ENCODE measurements around the gene TMEM121B. TPM values are rescaled to one million over a fixed set of nuclear protein-coding genes. Genes with fewer than 3 reads are reported as not detected.

The TMEM121B gene
- total RNA-seq, 1 donor from 2014 or later, result 0.48 TPM

DNA sequence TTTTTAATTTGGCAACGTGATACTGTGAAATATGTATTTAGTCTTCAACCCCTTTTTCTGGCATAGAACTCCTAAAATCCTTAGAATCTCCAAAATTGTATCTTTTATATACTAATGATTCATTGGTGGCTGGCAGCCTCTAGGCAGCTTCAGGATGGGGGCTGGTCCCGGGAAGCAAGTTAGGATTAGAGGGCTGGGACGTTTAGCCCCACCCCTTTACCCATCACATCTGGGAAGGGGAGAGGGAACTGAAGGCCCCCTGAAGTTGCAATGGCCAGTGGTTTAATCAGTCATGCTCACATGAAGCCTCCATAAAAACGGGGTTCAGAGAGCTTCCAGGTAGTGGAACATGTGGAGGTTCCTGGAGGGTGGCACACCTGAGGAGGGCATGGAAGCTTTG is 29.3 kb downstream of the TMEM121B start:
- Mint-ChIP-seq H3K4me1 (ENCODE audit: unreplicated experiment) (peaks cover under 1% of the 10 kb centered on the region), H3K9me3 (ENCODE audit: unreplicated experiment) (no peaks in the 10 kb centered on the region), H3K36me3 (ENCODE audit: unreplicated experiment) (no peaks in the 10 kb centered on the region), H3K27ac (ENCODE audit: unreplicated experiment) (no peak overlapping the region), H3K27me3 (ENCODE audit: unreplicated experiment) (no peaks in the 10 kb centered on the region), H3K4me3 (ENCODE audit: unreplicated experiment) (no peak overlapping the region)
- no peak for DNase-seq (ENCODE audit: extremely low spot score, unreplicated experiment)
- TF ChIP-seq, protein P1, sequence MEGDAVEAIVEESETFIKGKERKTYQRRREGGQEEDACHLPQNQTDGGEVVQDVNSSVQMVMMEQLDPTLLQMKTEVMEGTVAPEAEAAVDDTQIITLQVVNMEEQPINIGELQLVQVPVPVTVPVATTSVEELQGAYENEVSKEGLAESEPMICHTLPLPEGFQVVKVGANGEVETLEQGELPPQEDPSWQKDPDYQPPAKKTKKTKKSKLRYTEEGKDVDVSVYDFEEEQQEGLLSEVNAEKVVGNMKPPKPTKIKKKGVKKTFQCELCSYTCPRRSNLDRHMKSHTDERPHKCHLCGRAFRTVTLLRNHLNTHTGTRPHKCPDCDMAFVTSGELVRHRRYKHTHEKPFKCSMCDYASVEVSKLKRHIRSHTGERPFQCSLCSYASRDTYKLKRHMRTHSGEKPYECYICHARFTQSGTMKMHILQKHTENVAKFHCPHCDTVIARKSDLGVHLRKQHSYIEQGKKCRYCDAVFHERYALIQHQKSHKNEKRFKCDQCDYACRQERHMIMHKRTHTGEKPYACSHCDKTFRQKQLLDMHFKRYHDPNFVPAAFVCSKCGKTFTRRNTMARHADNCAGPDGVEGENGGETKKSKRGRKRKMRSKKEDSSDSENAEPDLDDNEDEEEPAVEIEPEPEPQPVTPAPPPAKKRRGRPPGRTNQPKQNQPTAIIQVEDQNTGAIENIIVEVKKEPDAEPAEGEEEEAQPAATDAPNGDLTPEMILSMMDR (IDR thresholded peaks at IDR 0.05), result no peak

DNA sequence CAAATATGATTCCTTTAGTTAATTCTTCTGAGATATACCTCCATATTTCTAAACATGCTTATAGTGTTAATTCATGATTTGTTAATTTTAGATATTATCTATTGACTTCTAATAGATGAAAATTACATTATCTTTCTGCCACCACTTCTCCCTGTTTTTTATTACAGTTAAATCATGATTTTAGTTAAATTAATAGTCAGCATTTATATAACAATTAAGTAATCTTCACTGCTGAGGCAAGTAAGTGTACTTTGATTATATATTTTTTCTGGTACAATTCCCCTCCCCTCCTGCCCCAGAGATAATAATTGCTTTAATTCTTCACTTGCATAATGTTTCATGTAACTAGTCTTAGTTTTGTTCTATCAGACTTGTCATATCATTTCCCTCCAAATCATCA is 30.6 kb downstream of the TMEM121B start:
- TF ChIP-seq, protein P1 (IDR thresholded peaks at IDR 0.05), result no peak
- no peak for DNase-seq (ENCODE audit: extremely low spot score, unreplicated experiment)
- no peak overlapping the region for H3K4me3 Mint-ChIP-seq (ENCODE audit: unreplicated experiment)
- peaks cover 10% of the 10 kb centered on the region for H3K4me1 Mint-ChIP-seq (ENCODE audit: unreplicated experiment)
- no peaks in the 10 kb centered on the region for H3K36me3 Mint-ChIP-seq (ENCODE audit: unreplicated experiment)
- no peaks in the 10 kb centered on the region for H3K9me3 Mint-ChIP-seq (ENCODE audit: unreplicated experiment)
- no peaks in the 10 kb centered on the region for H3K27me3 Mint-ChIP-seq (ENCODE audit: unreplicated experiment)
- no peak overlapping the region for H3K27ac Mint-ChIP-seq (ENCODE audit: unreplicated experiment)

DNA sequence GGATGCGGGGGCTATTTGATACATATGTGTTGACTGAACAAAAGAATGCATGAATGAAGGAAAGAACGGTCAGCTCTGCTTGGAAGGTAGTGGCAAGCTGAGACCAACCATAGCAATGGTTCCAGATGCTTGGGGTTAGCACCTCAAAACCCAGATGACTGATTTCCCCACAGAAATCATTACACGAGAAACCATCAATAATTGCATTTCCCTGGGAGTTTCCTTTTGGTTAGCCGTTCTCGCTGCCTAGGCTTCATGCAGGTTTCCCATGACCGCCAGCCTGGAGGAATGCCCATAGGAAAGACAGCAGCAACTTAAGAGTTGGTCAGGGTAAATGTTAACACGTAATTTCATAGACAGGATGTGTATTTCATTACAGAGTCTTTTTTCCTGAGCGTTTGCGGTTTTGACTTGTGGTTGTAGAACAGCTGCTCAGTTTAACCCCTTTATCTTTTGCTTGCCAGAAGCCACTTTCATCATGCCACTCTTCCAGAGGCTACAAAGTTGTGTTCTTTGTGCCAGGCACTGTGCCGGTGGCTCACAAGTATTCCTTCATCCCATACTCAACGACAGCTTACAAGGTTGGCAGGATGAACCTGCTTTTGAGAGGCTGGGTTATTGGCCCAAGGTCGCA is 33.5 kb downstream of the TMEM121B start:
- Mint-ChIP-seq H3K27me3 (ENCODE audit: unreplicated experiment) (no peaks in the 10 kb centered on the region), H3K27ac (ENCODE audit: unreplicated experiment) (no peak overlapping the region), H3K36me3 (ENCODE audit: unreplicated experiment) (no peaks in the 10 kb centered on the region), H3K9me3 (ENCODE audit: unreplicated experiment) (no peaks in the 10 kb centered on the region), H3K4me3 (ENCODE audit: unreplicated experiment) (no peak overlapping the region), H3K4me1 (ENCODE audit: unreplicated experiment) (peaks cover 15% of the 10 kb centered on the region)
- TF ChIP-seq, protein P1 (IDR thresholded peaks at IDR 0.05), result no peak
- no peak for DNase-seq (ENCODE audit: extremely low spot score, unreplicated experiment)

DNA sequence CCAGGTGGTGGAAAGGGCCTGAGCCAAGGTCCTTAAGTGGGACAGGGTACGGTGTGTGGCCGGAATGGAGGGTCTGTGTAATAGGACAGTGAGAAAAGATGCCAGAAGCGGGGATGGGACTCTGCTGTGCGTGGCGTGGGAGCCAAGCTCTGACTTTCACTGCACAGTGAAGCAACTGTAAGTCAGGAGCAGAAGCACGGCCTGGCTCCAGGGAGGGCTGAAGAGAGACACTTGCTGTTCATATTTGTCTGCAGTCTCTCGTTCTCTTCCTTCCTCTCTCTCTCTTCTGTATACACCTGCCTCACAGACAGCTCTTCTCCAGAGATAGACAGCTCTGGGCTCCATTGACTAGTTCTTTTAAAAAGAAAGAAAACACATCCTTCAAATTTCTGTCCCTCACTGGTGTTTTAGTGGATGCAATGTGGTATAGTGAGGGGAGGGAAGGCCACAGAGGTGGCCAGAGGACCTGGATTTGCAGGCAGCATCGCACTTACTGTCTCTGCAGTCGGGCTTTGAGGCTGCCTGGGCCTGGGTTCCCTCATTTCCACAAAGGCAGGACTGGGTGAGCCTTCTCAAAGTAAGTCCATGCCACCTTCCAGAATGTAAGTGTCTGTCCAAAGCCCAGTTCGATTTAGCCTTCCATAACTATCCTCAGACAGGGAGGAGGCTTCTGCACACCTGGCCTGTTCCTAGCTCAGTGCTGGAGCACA is 34.2 kb downstream of the TMEM121B start:
- Mint-ChIP-seq H3K36me3 (ENCODE audit: unreplicated experiment) (no peaks in the 10 kb centered on the region), H3K27ac (ENCODE audit: unreplicated experiment) (no peak overlapping the region), H3K27me3 (ENCODE audit: unreplicated experiment) (no peaks in the 10 kb centered on the region), H3K4me1 (ENCODE audit: unreplicated experiment) (peaks cover 15% of the 10 kb centered on the region), H3K9me3 (ENCODE audit: unreplicated experiment) (no peaks in the 10 kb centered on the region), H3K4me3 (ENCODE audit: unreplicated experiment) (peak overlapping the region; percentile 73)
- TF ChIP-seq, protein P1 (IDR thresholded peaks at IDR 0.05), result no peak
- DNase-seq (ENCODE audit: extremely low spot score, unreplicated experiment), result no peak

DNA sequence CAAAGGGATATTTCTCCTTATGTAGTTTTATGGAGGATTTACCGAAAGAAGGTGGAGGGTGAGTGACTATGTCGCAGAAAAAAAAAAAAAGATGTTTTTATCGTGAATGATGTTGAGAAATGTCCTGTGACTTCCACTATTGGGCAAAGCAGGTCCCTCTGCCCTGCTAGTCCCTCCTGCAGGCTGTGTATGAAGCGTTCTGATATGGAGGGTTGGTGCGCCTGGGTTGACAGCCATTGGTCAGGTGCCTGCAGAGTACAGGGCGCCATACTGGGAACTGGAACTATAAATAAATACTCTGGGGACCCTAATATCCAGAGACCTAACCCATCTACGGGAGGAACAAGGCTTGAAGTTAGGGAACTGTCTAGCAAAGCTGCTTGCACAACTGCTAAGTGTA is 34.9 kb downstream of the TMEM121B start:
- Mint-ChIP-seq H3K27ac (ENCODE audit: unreplicated experiment) (peak overlapping the region; percentile 41), H3K36me3 (ENCODE audit: unreplicated experiment) (no peaks in the 10 kb centered on the region), H3K4me1 (ENCODE audit: unreplicated experiment) (peaks cover 15% of the 10 kb centered on the region), H3K4me3 (ENCODE audit: unreplicated experiment) (peak overlapping the region; percentile 73), H3K27me3 (ENCODE audit: unreplicated experiment) (no peaks in the 10 kb centered on the region), H3K9me3 (ENCODE audit: unreplicated experiment) (no peaks in the 10 kb centered on the region)
- TF ChIP-seq, protein P1 (IDR thresholded peaks at IDR 0.05), result no peak
- no peak for DNase-seq (ENCODE audit: extremely low spot score, unreplicated experiment)
